Subcutaneous adipose tissue (tissue), 4 donors: ENCODE data around the gene NLK. TPM values are rescaled to one million over a fixed set of nuclear protein-coding genes. Genes with fewer than 3 reads are reported as not detected.

Experiments
- CTCF ChIP-seq: fragments of 450-650 bp; IDR thresholded peaks from one replicate; pipeline ENCODE4 v1.5.1; 2016; ENCODE audit warnings: low read depth, mild to moderate bottlenecking, control low read depth, antibody characterized with exemption, moderate library complexity
- total RNA-seq, 4 donors: library from RNA; depleted of rRNA; stranded (reverse); fragments of >200 nt; gene quantifications; one replicate each; pipeline ENCODE4 v1.1.0, GENCODE V29; 2016

The NLK gene
- total RNA-seq, 4 donors from 2014 or later, result 18.1 to 33.4 (median 22.8) TPM

DNA sequence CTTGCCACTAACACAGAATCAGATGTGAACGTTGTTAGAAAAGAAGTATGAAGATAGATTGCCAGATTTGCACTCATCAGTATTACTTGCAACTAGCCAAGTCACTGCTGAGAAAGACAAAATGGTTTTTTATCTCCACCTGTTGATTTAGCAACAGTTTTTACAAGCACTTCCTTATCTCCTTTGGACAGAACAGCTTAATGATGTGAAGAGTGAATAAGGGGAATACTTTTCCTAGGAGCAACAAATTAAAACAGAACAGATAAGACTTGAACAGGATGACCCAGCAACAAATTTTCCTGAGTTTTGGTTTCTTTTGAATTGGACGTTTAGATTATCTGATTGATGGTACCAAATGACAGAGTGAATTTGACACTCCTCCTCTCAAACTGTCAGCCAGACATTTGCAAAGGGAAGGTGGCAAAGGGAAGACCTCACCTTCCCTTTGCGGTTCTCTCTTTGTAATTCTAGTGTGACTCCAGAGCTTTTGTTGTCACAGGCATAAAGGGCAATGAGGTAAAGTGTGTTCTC, 130.6 kb downstream of the NLK start:
- TF ChIP-seq CTCF, result no peak

DNA sequence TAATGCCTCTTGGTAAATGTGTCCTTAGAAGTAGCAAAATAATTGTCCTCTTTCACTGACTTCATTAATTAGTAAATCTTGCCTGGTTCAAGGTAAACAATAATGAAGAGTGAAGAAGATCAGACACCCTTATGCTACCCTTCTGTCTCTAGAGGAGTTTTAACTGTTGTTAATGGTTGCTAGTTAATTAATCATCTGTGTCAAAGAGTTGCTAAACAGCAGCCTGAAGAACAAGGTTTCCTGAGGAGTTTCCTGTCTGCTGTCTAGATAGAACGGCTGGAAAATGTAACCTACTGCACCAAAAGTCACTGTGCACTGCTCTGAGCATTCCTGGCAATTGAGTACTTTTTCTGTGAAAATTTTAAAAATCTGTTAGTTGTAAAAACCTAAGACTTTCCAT, 131.3 kb downstream of the NLK start:
- no peak for TF ChIP-seq CTCF

DNA sequence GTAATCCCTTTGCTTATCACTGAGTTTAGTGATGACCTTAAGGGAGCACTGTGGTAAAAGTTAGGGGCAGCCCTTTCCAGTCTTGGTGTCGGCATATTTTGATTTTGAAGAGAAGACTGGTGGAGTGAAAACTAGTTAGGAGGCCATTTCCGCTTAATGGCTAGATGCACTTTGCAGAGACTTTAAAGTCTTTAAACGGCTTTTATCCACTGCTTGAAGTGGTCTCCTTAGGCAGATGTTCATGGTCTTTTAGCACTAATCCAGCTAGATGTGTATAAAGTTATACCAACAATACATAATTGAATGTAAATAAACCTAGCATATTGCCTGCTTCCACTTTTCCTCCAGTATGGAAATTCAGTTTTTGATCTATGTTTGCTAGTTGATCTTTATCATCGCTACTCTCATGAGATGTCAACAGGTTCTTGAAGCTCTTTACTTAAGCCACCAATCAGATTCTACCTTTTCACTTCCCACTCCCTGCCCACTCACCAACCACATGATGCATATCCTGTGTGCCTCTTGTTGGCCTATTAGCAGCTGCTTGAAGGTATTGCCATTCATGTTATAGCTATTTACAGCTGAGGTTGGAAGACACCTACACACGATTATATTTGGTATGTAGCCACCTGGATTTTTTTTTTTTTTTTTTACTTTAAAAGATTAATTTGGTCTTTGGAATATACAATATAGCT, 132.0 kb downstream of the NLK start:
- TF ChIP-seq CTCF, result no peak

- no peak for TF ChIP-seq CTCF
These were observed 134.9 kb downstream of the NLK start for GRCh38 chr17:28177351-28177750.

DNA sequence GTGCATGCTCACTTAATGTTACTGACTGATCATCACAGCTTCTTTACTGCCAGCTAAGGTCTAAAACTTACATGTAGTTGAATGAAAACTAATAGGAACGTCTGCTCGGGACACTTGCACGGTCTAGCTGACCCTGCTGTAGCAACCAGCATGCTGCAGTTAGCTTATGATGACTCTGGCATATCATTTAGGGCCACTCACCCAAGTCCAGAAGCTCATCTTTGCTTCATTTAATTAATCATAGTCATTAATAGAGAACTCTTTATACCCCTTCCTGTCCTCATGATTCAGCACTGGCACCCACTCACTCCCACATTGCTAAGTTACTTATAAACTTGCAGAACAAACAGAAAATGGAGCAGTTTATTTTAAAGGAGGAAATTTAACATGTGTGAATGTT, 136.3 kb downstream of the NLK start:
- TF ChIP-seq CTCF, result no peak

DNA sequence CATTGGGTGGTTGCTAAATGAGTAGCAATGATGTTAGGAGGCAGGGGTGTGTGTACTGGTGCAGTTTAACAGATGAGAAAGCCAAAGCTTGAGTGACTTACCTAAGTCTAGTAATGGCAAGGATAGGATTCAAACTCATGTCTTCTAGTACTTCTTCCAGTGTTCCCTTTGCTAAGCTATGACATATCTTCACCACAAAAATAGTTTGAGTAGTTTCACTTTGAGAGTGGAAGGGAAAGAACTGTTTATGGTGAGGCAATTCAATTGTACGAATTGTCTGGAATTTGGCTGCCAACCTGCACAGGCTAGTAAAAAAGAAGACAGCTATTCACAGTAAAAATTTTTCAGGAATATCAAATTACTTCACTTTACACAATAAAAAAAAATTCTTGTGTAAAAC, 138.0 kb downstream of the NLK start:
- no peak for TF ChIP-seq CTCF

DNA sequence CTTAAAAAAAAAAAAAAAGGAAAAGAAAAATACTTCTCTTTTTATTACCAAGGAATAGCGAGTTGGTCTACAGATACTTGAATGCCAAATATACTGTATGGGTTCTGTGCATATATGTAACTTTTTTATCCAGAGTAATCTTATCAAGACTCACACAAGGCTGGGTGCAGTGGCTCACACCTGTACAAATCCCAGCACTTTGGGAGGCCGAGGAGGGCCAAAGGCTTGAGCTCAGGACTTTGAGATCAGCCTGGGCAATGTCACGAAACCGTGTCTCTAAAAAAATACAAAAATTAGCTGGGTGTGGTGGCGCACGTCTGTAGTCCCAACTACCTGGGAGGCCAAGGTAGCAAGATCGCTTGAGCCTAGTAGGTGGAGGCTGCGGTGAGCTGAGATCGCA, 139.1 kb downstream of the NLK start:
- TF ChIP-seq CTCF, result no peak
